Measurements from ENCODE around the gene TMED8. TPM values are rescaled to one million over a fixed set of nuclear protein-coding genes. Genes with fewer than 3 reads are reported as not detected.

The TMED8 gene
- total and polyA plus RNA-seq, 12 donors = 4.8 to 23.6 (median 19.9) TPM

DNA sequence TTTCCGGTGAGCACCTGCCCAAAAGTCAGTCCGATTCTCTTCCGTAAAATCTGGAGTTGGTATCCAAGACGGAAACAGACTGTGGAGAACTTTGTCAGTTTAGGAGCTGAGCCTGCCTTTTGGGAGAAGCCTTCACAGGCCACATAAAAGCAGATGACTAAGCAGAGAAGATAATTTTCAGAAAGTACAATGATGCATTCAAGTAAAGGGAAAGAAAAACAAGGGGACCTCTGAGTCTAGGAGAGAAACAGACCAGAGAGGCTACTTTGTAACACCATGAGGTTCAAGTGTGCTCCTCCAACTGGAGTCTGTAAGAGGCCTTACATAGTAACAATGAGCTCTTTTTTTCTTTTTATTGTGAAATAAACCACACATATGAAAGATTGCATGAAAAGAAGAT, 21.1 kb downstream of the TMED8 start:
- no peaks in the 10 kb centered on the region for H3K27me3 ChIP-seq
- H3K9me3 ChIP-seq (replicated peaks in 1 of 3) = no peaks in the 10 kb centered on the region
- no peaks in the 10 kb centered on the region for H3K4me1 ChIP-seq (replicated peaks in 1 of 2)
- no peak for DNase-seq
- WGBS, 4 donors = 88 to 92% (median 90%) methylated on average over 4 of the region's 4 CpGs
- no peak overlapping the region for H3K27ac ChIP-seq
- TF ChIP-seq, protein P1, sequence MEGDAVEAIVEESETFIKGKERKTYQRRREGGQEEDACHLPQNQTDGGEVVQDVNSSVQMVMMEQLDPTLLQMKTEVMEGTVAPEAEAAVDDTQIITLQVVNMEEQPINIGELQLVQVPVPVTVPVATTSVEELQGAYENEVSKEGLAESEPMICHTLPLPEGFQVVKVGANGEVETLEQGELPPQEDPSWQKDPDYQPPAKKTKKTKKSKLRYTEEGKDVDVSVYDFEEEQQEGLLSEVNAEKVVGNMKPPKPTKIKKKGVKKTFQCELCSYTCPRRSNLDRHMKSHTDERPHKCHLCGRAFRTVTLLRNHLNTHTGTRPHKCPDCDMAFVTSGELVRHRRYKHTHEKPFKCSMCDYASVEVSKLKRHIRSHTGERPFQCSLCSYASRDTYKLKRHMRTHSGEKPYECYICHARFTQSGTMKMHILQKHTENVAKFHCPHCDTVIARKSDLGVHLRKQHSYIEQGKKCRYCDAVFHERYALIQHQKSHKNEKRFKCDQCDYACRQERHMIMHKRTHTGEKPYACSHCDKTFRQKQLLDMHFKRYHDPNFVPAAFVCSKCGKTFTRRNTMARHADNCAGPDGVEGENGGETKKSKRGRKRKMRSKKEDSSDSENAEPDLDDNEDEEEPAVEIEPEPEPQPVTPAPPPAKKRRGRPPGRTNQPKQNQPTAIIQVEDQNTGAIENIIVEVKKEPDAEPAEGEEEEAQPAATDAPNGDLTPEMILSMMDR (IDR thresholded peaks at IDR 0.05) = no peak
- TF ChIP-seq POLR2A (IDR thresholded peaks at IDR 0.05) = no peak
- H3K36me3 ChIP-seq (replicated peaks in 1 of 2) = no peaks in the 10 kb centered on the region
- intact Hi-C loops (cut with DNase I) = no loop called here
- no peak overlapping the region for H3K4me3 ChIP-seq

DNA sequence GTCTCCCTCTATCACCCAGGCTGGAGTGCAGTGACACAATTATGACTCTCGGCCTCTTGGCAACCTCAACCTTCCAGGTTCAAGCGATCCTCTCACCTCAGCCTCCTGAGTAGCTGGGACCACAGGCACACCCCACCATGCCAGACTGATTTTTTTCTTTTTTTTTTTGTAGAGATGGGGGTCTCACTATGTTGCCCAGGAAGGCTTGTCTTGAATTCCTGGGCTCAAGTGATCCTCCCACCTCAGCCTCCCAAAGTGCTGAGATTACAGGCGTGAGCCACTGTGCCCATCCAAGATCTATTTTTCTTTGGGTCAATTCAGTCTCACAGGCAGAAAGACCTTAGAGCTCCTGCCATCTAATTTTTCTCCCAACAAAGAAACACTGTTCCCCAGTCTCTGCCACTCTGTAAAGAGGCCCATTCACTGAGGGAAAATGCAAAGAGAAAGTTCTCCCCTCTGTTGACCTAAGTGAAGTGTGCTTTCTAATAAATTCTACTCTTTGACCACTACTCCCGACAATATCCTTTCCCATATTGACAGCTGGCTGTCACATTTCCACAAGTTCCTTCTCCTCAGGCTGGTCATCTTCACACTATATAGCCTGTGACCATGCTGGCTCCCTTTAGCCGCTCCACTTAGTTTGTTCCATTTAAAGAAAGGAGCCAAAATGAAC, 23.3 kb downstream of the TMED8 start:
- intact Hi-C loops (cut with DNase I) = no loop called here
- no peak overlapping the region for H3K27ac ChIP-seq
- H3K9me3 ChIP-seq (replicated peaks in 1 of 3) = no peaks in the 10 kb centered on the region
- whole genome bisulfite sequencing, 4 donors = 85 to 93% (median 93%) methylated on average over 5 of the region's 5 CpGs
- no peaks in the 10 kb centered on the region for H3K36me3 ChIP-seq (replicated peaks in 1 of 2)
- no peak overlapping the region for H3K4me3 ChIP-seq
- H3K27me3 ChIP-seq = no peaks in the 10 kb centered on the region
- DNase-seq = no peak
- no peak for TF ChIP-seq POLR2A (IDR thresholded peaks at IDR 0.05)
- TF ChIP-seq, protein P1 (IDR thresholded peaks at IDR 0.05) = no peak
- H3K4me1 ChIP-seq (replicated peaks in 1 of 2) = no peaks in the 10 kb centered on the region

DNA sequence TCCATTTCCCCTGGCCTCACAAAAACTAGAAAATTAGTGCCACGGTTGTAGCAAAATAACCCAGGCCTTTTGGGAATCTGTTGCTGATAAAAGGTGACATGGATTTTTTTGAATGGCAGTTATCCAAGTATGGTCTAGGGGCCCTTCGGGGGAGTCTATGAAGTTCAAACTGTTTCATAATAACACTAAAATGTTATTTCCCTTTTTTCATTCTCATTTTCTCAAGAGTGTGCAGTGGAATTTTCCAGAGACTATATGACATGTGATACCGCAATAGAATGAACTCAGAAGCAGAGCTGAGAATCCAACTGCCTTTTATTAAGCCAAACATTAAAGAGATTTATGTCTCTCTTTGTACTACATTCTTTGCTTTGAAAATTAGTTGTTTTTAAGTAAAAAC, 29.1 kb downstream of the TMED8 start:
- intact Hi-C loops (cut with DNase I) = no loop called here
- Histone ChIP-seq H3K27me3 (no peaks in the 10 kb centered on the region), H3K4me1 (replicated peaks in 1 of 2) (no peaks in the 10 kb centered on the region), H3K36me3 (replicated peaks in 1 of 2) (peaks cover 0 to 6% of the 10 kb centered on the region in 2 donors), H3K27ac (no peak overlapping the region), H3K4me3 (no peak overlapping the region), H3K9me3 (replicated peaks in 1 of 3) (no peaks in the 10 kb centered on the region)
- no peak for DNase-seq
- WGBS, 4 donors = 62 to 82% (median 70%) methylated on average over 3 of the region's 3 CpGs
- no peak for TF ChIP-seq POLR2A (IDR thresholded peaks at IDR 0.05)

DNA sequence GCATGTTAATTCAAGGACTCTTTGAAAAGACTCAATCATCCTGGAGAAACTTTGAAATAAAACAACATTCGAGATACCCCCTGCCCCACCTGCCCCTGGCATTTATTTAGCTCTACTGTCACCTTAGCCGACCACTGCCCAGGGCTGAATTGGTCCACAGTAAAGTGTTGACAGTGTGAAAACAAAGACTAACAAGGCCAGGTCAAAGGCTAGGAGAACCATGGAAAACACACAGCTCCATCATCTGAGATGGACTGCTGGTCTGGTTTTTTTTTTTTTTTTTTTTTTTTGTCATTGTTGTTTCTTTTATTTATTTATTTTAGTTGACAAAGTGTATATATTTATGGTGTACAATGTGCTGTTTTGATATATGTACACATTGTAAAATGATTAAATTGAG, 30.4 kb downstream of the TMED8 start:
- intact Hi-C loops (cut with DNase I) = no loop called here

More for the DNA sequence above, 30.4 kb downstream of the TMED8 start:
- DNase-seq = no peak
- no peaks in the 10 kb centered on the region for H3K9me3 ChIP-seq (replicated peaks in 1 of 3)
- TF ChIP-seq POLR2A (IDR thresholded peaks at IDR 0.05) = no peak
- TF ChIP-seq, protein P1 (IDR thresholded peaks at IDR 0.05) = no peak
- no peaks in the 10 kb centered on the region for H3K27me3 ChIP-seq
- peaks cover 0 to 9% of the 10 kb centered on the region in 2 donors for H3K36me3 ChIP-seq (replicated peaks in 1 of 2)
- H3K4me3 ChIP-seq = no peak overlapping the region
- H3K27ac ChIP-seq = no peak overlapping the region
- H3K4me1 ChIP-seq (replicated peaks in 1 of 2) = no peaks in the 10 kb centered on the region
- WGBS, 4 donors = 79 to 97% (median 89%) methylated on average over 2 of the region's 2 CpGs

Data from adrenal gland (tissue), 12 donors.